ENCODE data around the gene KCTD2. TPM values are rescaled to one million over a fixed set of nuclear protein-coding genes. Genes with fewer than 3 reads are reported as not detected.
A peak's percentile ranks its signal among the peaks of the same experiment; 100 is the strongest.

The KCTD2 gene
- total and polyA plus RNA-seq, 9 of the 15 experiments (the other 6 are each of a cell fraction or from before 2014, with no cell fraction given), result 1.7 to 32.9 (median 15.8) TPM

- TF ChIP-seq CHD7 (IDR thresholded peaks at IDR 0.05; ENCODE audit: low read depth, low read length) (no peak), ZNF76 (CRISPR knock-in tag; IDR thresholded peaks at IDR 0.05; ENCODE audit: borderline replicate concordance) (no peak), SMC3 (conservative IDR thresholded peaks at IDR 0.05; ENCODE audit: insufficient read depth, low read depth, low read length) (peak; percentile 93), MTA3 (IDR thresholded peaks at IDR 0.05; ENCODE audit: borderline replicate concordance) (0 out of 2 replicates have a peak, but pooled peaks have one; percentile 33), CBX5 (IDR thresholded peaks at IDR 0.05; ENCODE audit: borderline replicate concordance, low read depth) (no peak), L3MBTL2 (IDR thresholded peaks at IDR 0.05) (peak; percentile 53; the same call in 1 of the 2 replicates), POLR2B (IDR thresholded peaks at IDR 0.05; ENCODE audit: low read depth, partially characterized antibody) (peak; percentile 17), GATAD2A (IDR thresholded peaks at IDR 0.05) (no peak), CHAMP1 (IDR thresholded peaks at IDR 0.05) (no peak), ZNF584 (CRISPR knock-in tag; IDR thresholded peaks at IDR 0.05; ENCODE audit: low read depth) (no peak), SMAD2 (IDR thresholded peaks at IDR 0.05; ENCODE audit: low read depth, low read length) (no peak), RHOXF2B (CRISPR knock-in tag; conservative IDR thresholded peaks at IDR 0.05) (no peak)
- TF ChIP-seq, protein P1, sequence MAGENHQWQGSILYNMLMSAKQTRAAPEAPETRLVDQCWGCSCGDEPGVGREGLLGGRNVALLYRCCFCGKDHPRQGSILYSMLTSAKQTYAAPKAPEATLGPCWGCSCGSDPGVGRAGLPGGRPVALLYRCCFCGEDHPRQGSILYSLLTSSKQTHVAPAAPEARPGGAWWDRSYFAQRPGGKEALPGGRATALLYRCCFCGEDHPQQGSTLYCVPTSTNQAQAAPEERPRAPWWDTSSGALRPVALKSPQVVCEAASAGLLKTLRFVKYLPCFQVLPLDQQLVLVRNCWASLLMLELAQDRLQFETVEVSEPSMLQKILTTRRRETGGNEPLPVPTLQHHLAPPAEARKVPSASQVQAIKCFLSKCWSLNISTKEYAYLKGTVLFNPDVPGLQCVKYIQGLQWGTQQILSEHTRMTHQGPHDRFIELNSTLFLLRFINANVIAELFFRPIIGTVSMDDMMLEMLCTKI (IDR thresholded peaks at IDR 0.05; ENCODE audit: partially characterized antibody), result no peak
Measured at GRCh38 chr17:75113798-75114551, 67.0 kb downstream of the KCTD2 start (continued).
